Stimulated activated effector memory CD8-positive, alpha-beta T cell treated with anti-CD3 and anti-CD28 coated beads, Interleukin-12 subunit alpha, Interleukin-12 subunit beta, amount 100 ng/mL, for 72 hours (primary cell): ENCODE results near the gene SLIT1.

Experiments used
- ATAC-seq: fragments of 150-1000 bp; cut with Tn5 transposase; 2 replicates; pipeline ENCODE4 v1.10.0; 2021
- DNase-seq, 2 donors: peaks; one replicate each; pipeline ENCODE4 v3.0.0; 2021 to 2022; ENCODE audit warnings: low spot score in 2 of 2
- H3K27ac Mint-ChIP-seq: one replicate; pipeline ENCODE4 v1.8.0; 2022; ENCODE audit warnings: mild to moderate bottlenecking, mixed read lengths
- H3K36me3 Mint-ChIP-seq: one replicate; pipeline ENCODE4 v1.8.0; 2022; ENCODE audit warnings: mild to moderate bottlenecking, mixed read lengths
- H3K4me1 Mint-ChIP-seq: one replicate; pipeline ENCODE4 v1.8.0; 2022; ENCODE audit warnings: mixed read lengths
- H3K4me3 Mint-ChIP-seq: one replicate; pipeline ENCODE4 v1.8.0; 2022; ENCODE audit warnings: mild to moderate bottlenecking, mixed read lengths
- H3K9me3 Mint-ChIP-seq: one replicate; pipeline ENCODE4 v1.8.0; 2022; ENCODE audit warnings: mixed read lengths

SLIT1 gene

DNA sequence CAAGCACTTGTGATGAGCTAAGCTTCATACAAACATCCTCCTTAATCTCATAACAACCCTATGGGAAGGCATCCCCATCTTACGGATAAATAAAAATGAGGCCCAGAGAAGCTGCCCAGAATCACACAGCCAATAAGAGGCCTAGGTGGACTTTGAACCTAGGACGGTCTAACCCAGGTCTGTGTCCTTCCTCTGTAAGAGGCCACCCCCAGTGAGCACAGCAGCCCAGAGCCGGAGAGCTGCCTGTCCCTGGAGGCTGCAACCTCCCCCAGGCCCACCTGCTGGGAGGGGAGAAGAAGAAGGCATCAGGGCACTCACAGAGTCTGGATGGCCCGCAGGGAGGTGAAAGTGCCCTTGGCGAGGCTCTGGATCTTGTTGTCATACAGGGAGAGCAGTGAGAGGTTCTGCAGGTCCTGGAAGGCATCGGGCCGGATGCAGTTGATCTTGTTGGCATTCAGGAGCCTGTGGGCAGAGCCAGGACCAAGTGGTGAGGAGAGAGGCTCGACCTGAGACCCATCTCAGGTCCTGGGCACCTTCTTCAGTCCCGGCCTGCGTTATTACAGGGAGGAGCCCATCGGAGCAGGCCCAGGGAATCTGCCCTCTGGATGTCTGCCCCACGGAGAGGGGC is 129.6 kb downstream of the SLIT1 start:
- H3K36me3 Mint-ChIP-seq, result no peaks in the 10 kb centered on the region
- H3K4me1 Mint-ChIP-seq, result no peaks in the 10 kb centered on the region
- ATAC-seq, result no peak

GRCh38 chr10:97053276-97053675 is 132.5 kb downstream of the SLIT1 start:
- Mint-ChIP-seq H3K9me3 (no peaks in the 10 kb centered on the region), H3K27ac (no peak overlapping the region), H3K36me3 (no peaks in the 10 kb centered on the region), H3K4me3 (no peak overlapping the region), H3K4me1 (peaks cover 5% of the 10 kb centered on the region)
- no peak for DNase-seq
- ATAC-seq, result no peak

More for the DNA sequence above, 129.6 kb downstream of the SLIT1 start:
- H3K4me3 Mint-ChIP-seq, result no peak overlapping the region
- DNase-seq, result no peak
- H3K9me3 Mint-ChIP-seq, result no peaks in the 10 kb centered on the region
- peak overlapping the region; percentile 29 for H3K27ac Mint-ChIP-seq

- DNase-seq (no peak), ATAC-seq (peak; percentile 13)
- peaks cover 5% of the 10 kb centered on the region for H3K4me1 Mint-ChIP-seq
- H3K36me3 Mint-ChIP-seq, result no peaks in the 10 kb centered on the region
- H3K9me3 Mint-ChIP-seq, result no peaks in the 10 kb centered on the region
- H3K4me3 Mint-ChIP-seq, result no peak overlapping the region
- no peak overlapping the region for H3K27ac Mint-ChIP-seq
These were observed 134.7 kb downstream of the SLIT1 start for GRCh38 chr10:97050956-97051496.

GRCh38 chr10:97050205-97050745 is 135.5 kb downstream of the SLIT1 start:
- H3K9me3 Mint-ChIP-seq, result no peaks in the 10 kb centered on the region
- H3K4me1 Mint-ChIP-seq, result peaks cover 5% of the 10 kb centered on the region
- H3K4me3 Mint-ChIP-seq, result no peak overlapping the region
- DNase-seq (no peak), ATAC-seq (no peak)
- H3K27ac Mint-ChIP-seq, result no peak overlapping the region
- no peaks in the 10 kb centered on the region for H3K36me3 Mint-ChIP-seq

DNA sequence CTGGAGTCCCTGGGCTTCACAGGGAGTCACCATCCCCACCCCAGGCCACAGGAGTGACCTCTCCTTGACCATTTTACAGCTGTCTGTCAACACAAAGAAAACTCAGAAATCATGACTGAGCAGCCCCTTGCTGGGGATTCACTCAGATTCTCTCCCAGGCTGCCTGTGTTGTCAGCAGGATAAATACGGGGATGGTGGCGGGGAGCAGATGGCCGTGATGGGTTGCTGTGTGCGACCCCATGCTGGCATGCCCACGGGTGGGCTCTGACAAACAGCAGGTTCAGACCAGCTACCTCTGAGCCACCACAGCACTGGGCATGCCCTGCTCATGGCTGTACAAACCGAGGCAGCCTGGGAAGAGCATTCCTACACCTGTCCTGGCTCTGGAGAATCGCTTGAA is 136.1 kb downstream of the SLIT1 start:
- Mint-ChIP-seq H3K27ac (no peak overlapping the region), H3K4me1 (peaks cover 5% of the 10 kb centered on the region), H3K36me3 (no peaks in the 10 kb centered on the region), H3K9me3 (no peaks in the 10 kb centered on the region), H3K4me3 (no peak overlapping the region)
- no peak for ATAC-seq
- no peak for DNase-seq

- DNase-seq (no peak), ATAC-seq (no peak)
- H3K9me3 Mint-ChIP-seq, result no peaks in the 10 kb centered on the region
- no peaks in the 10 kb centered on the region for H3K36me3 Mint-ChIP-seq
- no peak overlapping the region for H3K4me3 Mint-ChIP-seq
- peaks cover 5% of the 10 kb centered on the region for H3K4me1 Mint-ChIP-seq
- no peak overlapping the region for H3K27ac Mint-ChIP-seq
These were observed 136.9 kb downstream of the SLIT1 start for GRCh38 chr10:97048649-97049427.

DNA sequence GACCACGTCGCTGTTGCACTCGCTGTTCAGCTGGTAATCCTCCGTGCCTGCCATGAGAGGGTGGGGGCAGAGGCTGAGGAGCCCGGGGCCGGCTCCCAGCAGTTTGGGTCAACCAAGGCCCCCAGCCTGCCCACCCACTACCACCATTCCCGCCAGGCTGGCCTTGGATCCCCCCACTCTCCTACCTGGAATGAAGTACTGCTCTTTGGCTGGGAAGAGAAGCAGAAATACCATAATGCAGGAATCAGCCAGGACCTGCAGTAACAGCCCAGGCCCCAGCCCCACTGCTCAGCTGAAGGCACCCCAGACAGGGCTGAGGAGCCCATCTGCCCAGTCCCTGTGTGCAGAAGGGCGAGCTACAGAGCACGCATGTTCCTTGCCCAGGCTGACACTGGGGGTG is 138.0 kb downstream of the SLIT1 start:
- Mint-ChIP-seq H3K27ac (no peak overlapping the region), H3K9me3 (no peaks in the 10 kb centered on the region), H3K4me3 (no peak overlapping the region), H3K4me1 (peaks cover 5% of the 10 kb centered on the region), H3K36me3 (no peaks in the 10 kb centered on the region)
- no peak for ATAC-seq
- no peak for DNase-seq

GRCh38 chr10:97047083-97047736 is 138.5 kb downstream of the SLIT1 start:
- no peaks in the 10 kb centered on the region for H3K36me3 Mint-ChIP-seq
- no peak for ATAC-seq

DNA sequence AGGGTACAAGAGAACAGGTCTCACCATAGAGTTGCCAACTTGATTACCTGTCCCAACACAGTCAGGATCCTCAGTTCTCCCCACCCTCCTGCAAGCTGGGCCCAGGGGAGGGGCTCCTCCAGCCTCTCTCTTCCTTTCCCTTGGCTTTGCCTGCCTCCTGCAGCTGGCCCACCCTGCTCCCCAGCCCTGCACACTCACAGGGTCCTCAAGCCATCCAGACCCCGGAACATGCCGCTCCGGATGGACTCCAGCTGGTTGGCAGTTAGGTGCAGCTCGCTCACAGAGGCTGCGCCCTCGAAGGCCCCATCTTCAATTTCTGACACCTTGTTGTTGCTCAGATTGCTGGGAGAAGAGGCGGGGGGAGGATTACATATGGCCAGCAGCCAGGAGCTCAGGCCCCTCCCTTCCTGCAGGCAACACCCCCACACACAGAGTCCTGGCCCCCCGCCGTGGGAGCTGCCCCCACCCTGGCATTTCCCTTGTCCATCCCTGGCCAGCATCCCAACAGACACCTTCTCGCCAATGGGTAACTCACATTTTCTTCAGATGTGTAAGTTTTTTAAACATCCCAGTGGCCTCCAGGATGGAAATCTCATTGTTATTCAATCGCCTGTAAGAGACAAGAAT is 139.2 kb downstream of the SLIT1 start:
- Mint-ChIP-seq H3K9me3 (no peaks in the 10 kb centered on the region), H3K27ac (no peak overlapping the region), H3K36me3 (no peaks in the 10 kb centered on the region), H3K4me1 (peaks cover 5% of the 10 kb centered on the region), H3K4me3 (no peak overlapping the region)
- no peak for DNase-seq
- ATAC-seq, result no peak

More at GRCh38 chr10:97047083-97047736, 138.5 kb downstream of the SLIT1 start:
- no peak overlapping the region for H3K27ac Mint-ChIP-seq
- no peak for DNase-seq
- H3K4me1 Mint-ChIP-seq, result peaks cover 5% of the 10 kb centered on the region
- no peak overlapping the region for H3K4me3 Mint-ChIP-seq
- H3K9me3 Mint-ChIP-seq, result no peaks in the 10 kb centered on the region

GRCh38 chr10:97043563-97043855 is 142.2 kb downstream of the SLIT1 start:
- peaks cover under 1% of the 10 kb centered on the region for H3K4me1 Mint-ChIP-seq
- no peaks in the 10 kb centered on the region for H3K9me3 Mint-ChIP-seq
- DNase-seq (no peak), ATAC-seq (no peak)
- no peak overlapping the region for H3K27ac Mint-ChIP-seq
- H3K36me3 Mint-ChIP-seq, result no peaks in the 10 kb centered on the region
- no peak overlapping the region for H3K4me3 Mint-ChIP-seq

DNA sequence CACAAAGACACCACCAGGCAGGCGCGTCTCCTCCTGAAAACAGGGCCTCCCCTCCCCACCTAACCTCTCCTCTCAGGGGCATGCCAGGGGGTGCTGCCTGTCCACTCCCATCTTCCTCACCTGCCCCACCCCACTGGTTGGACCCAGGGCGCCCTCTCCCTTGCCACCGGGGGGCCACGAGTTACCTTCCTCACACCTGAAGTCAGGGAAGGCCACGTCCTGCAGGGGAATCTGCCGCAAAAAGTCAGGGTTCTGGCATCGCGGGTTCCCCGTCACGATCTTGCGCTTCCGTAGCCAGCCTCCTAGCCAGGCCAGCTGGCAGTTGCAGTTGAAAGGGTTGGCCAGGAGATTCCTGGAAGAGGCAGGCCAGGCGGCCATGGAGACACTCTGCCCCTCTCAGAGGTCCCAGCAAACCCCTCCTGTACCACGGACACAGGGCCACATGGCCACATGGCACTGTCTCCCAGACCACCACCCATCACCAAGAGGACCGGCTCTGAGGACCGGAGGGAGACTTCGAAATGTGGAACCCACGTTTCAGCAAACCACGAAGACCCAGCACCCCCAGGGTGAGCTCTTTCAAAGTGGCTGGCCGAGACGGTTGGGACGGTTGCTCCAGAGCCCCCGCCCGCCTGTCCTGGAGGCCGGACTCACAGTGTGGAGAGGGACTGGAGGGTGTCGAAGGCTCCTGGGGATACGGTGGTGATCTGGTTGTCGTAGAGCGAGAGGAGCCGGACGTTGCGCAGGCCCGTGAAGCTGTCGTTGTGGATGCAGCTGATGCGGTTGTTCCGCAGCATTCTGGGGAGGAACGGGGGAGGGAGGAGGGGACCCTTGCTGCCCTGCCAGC is 142.8 kb downstream of the SLIT1 start:
- no peaks in the 10 kb centered on the region for H3K9me3 Mint-ChIP-seq
- no peak overlapping the region for H3K4me3 Mint-ChIP-seq
- H3K4me1 Mint-ChIP-seq, result peaks cover 6% of the 10 kb centered on the region
- no peak overlapping the region for H3K27ac Mint-ChIP-seq
- DNase-seq, result no peak
- ATAC-seq, result no peak
- no peaks in the 10 kb centered on the region for H3K36me3 Mint-ChIP-seq

DNA sequence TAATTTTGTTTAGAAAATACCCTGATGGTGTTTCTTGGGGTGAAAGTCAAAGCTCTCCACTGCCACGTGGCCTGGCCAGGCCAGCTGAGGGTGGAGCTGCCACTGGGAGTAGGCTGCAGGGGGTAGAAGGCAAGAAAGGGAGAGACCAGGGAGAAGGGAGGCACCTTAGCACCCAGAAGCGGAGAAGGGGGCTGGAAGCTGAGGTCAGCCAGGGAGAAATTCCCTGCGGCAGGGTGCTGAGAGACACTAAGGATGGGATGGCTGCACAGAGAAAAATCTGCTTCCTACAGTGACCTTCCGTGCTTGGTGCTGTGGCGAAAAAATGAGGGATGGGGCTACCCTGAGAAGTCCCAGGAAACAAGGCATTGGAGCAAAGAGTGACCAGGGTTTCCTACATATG is 143.7 kb downstream of the SLIT1 start:
- DNase-seq (no peak), ATAC-seq (no peak)
- H3K4me1 Mint-ChIP-seq, result peaks cover 15% of the 10 kb centered on the region
- H3K4me3 Mint-ChIP-seq, result no peak overlapping the region
- no peak overlapping the region for H3K27ac Mint-ChIP-seq
- no peaks in the 10 kb centered on the region for H3K9me3 Mint-ChIP-seq
- no peaks in the 10 kb centered on the region for H3K36me3 Mint-ChIP-seq

DNA sequence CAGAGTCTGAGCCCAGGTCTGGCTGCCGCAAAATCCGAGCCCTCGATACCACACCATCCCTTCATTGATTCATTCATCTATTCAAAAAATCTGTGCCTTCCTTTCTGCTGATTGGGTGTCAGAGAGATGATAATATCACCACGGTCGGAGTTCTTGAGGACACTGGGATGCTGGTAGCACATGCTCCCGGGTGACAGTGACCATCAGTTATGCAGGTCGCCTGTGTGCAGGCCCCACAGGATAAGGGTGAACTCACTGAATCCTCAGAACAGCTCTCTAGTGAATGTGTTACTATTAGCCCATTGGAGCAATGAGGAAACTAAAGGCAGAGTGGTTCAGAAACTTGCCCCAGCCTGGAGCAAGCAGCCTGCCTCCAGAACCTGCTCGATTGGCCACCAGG is 145.1 kb downstream of the SLIT1 start:
- ATAC-seq (no peak), DNase-seq (no peak)
- Mint-ChIP-seq H3K9me3 (no peaks in the 10 kb centered on the region), H3K4me3 (no peak overlapping the region), H3K4me1 (peaks cover 18% of the 10 kb centered on the region), H3K36me3 (no peaks in the 10 kb centered on the region), H3K27ac (no peak overlapping the region)

- no peak for ATAC-seq
- Mint-ChIP-seq H3K27ac (no peak overlapping the region), H3K4me3 (no peak overlapping the region), H3K36me3 (no peaks in the 10 kb centered on the region), H3K4me1 (peaks cover 18% of the 10 kb centered on the region), H3K9me3 (no peaks in the 10 kb centered on the region)
- no peak for DNase-seq
These were observed 145.5 kb downstream of the SLIT1 start for GRCh38 chr10:97040248-97040584.
